Aorta (tissue), 5 donors: Measurements from ENCODE around the gene RPL35. TPM values are rescaled to one million over a fixed set of nuclear protein-coding genes. Genes with fewer than 3 reads are reported as not detected.
A peak's percentile ranks its signal among the peaks of the same experiment; 100 is the strongest.

Experiments used
- ATAC-seq: fragments of 200-7000 bp; cut with Tn5 transposase; one replicate; pipeline ENCODE4 v1.9.1; 2022; ENCODE audit warnings: moderate library complexity; ENCODE audit not compliant: low FRiP score
- DNase-seq, 2 donors: peaks; one replicate each; pipeline ENCODE4 v3.0.0-alpha.2; 2020
- H3K27ac ChIP-seq, 2 donors: one replicate each; pipeline ENCODE4 v1.5.1; 2013; ENCODE audit warnings: low read length in 2 of 2, mild to moderate bottlenecking in 2 of 2, moderate library complexity in 2 of 2, control low read depth in 1 of 2, inconsistent platforms in 1 of 2, low read depth in 1 of 2
- H3K27me3 ChIP-seq, 2 donors: one replicate each; pipeline ENCODE4 v1.6.1; 2013; ENCODE audit warnings: control low read depth in 1 of 2, low read length in 1 of 2, mild to moderate bottlenecking in 1 of 2, moderate library complexity in 1 of 2; ENCODE audit not compliant: insufficient read depth in 2 of 2, control insufficient read depth in 1 of 2
- H3K36me3 ChIP-seq, 2 donors: one replicate each; pipeline ENCODE4 v1.6.1; 2013; ENCODE audit warnings: control low read depth in 1 of 2, low read length in 1 of 2, mild to moderate bottlenecking in 1 of 2; ENCODE audit not compliant: insufficient read depth in 2 of 2, control insufficient read depth in 1 of 2
- H3K4me1 ChIP-seq, 2 donors: one replicate each; pipeline ENCODE4 v1.6.1; 2013; ENCODE audit warnings: low read length in 2 of 2, control low read depth in 1 of 2, mild to moderate bottlenecking in 1 of 2, moderate library complexity in 1 of 2; ENCODE audit not compliant: insufficient read depth in 2 of 2, control insufficient read depth in 1 of 2
- H3K4me3 ChIP-seq, 2 donors: one replicate each; pipeline ENCODE4 v1.5.1; 2013; ENCODE audit warnings: low read length in 2 of 2, control low read depth in 1 of 2, mild to moderate bottlenecking in 1 of 2
- H3K9me3 ChIP-seq: one replicate; pipeline ENCODE4 v1.6.1; 2013; ENCODE audit warnings: mild to moderate bottlenecking, low read length; ENCODE audit not compliant: control insufficient read depth
- WGBS, 2 donors: extraction: QIAGEN DNeasy Blood & Tissue Kit; methylation state at CpG; one replicate each; pipeline ENCODE4 v1.1.7; 2013; 5-methylcytosine and 5-hydroxymethylcytosine counted together
- intact Hi-C, 2 donors: fragments of 100-400 bp; cut with DNase I; formaldehyde crosslinking; loops; one replicate each; pipeline versions ENCODE4 v1.14.2 to v1.15.0; 2022
- polyA plus RNA-seq, 2 donors: library from polyadenylated mRNA; stranded (reverse); fragments of 200-250 nt; gene quantifications; one replicate each; pipeline ENCODE4 v1.2.3, GENCODE V29; 2013
- total RNA-seq, 2 donors: library from RNA; stranded (reverse); fragmentation: NEBNext Ultra II Directional; extraction: Animal tissue kit (Norgen Biotek cat#: 25700); gene quantifications; one replicate each; pipeline ENCODE4 v1.2.1, GENCODE V29; 2021
- donor health status: healthy with polysubstance abuse.
- donor health status: Bipolar disorder and iron deficiency.
- donor health status: DM: no; HTN: no; CAD: no.
- donor health status: DM: no; HTN: no; CAD: no.
- donor health status: DM: yes; HTN: yes; CAD: no.

RPL35 gene
- total and polyA plus RNA-seq, 4 donors = 806 to 6,282 (median 2,056) TPM

DNA sequence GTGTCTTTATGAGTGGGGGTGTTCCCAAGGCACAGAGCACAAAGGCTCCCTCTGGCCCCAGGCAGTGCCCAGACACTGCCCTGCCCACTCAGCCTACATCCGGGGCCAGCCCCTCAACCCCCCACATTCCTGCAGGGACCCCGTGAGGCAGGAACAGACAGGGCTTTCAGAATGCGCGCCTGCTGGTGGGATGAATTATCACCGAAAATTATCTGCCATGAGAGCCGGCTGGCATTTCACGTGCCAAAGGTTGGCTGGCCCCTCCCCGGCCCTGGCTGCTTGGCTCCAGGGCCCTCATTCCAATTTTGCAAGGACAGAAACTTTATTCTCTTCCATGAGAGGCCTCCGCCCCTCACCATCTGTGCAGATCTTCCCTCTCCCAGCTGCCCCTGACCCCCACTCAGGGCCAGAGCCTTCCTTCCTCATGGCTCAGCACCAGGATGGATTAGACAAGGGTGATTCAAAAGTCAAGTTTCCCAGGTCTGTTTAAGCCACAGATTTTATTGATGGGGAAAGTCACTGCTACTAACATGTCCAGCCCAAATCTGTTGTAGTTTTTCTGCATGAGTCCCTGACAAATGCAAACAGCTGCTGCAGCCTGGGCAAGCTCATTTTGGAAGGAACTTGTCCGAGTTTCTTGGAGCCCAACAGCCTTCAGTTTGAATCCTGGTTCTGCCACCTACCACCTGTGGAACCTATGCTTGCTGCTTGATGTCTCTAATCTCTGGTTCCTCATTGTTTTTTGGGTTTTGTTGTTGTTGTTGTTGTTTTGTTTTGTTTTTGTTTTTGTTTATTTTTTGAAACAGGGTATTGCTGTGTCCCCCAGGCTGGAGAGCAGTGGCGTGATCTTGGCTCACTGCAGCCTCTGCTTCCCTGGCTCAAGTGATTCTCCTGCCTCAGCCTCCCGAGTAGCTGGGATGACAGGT lies 40.8 kb downstream of the RPL35 start:
- H3K9me3 ChIP-seq = no peaks in the 10 kb centered on the region
- H3K4me1 ChIP-seq = no peaks in the 10 kb centered on the region
- WGBS, 2 donors = 71 to 74% methylated on average over 12 of the region's 12 CpGs
- no peak for ATAC-seq
- intact Hi-C loops = no loop called here
- no peaks in the 10 kb centered on the region for H3K27me3 ChIP-seq
- H3K4me3 ChIP-seq = no peak overlapping the region
- no peaks in the 10 kb centered on the region for H3K36me3 ChIP-seq
- no peak overlapping the region for H3K27ac ChIP-seq
- DNase-seq = peak in 1 of 2 donors; percentile 24

DNA sequence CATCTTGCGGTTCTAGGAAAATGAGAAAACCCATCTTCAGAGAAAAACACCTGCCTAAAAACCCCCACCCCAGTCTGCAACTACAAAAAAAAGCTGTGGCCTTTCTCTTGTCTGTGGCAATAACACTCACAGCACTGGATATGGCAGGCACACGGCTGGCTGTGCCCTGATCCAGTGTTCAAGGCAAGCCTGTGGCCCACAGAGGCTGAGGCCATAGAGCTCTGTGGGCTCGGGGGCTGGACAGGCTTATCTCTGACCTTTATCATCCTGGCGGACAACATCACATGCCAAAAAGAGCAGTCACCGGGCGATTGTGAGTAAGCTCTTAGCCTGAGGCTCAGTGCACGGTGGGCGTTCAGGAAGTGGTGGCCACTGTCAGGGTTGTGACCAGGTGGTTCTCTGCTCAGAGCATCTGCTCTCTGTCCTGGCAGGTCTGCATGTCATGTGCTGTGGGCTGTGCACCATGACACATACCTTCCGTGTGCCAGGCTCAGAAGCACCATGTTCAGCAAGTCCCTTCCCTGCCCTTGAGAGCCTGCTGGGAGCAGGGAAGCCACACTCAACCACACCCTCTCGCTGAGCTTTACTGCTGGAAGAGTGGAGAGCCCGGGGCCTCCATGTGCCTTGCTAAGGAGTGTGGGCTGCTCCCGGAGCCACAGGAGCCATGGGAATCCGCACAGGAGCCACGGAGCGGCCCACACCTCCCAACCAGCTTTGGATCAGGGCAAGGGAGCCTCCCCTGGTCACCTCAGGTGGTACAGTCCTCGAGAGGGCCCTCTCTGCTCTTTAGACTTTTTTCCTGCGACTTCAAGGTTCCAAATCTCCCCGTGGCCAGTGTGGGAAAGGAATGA lies 43.1 kb downstream of the RPL35 start:
- Histone ChIP-seq H3K4me1 (no peaks in the 10 kb centered on the region), H3K36me3 (no peaks in the 10 kb centered on the region), H3K27me3 (no peaks in the 10 kb centered on the region), H3K27ac (no peak overlapping the region), H3K9me3 (no peaks in the 10 kb centered on the region), H3K4me3 (no peak overlapping the region)
- 45 to 51% methylated on average over 18 of the region's 18 CpGs for WGBS, 2 donors
- ATAC-seq (peak; percentile 40), DNase-seq (peak in 1 of 2 donors; percentile 33)
- intact Hi-C loops = no loop called here

GRCh38 chr9:124815601-124816000 lies 46.2 kb downstream of the RPL35 start:
- Histone ChIP-seq H3K9me3 (no peaks in the 10 kb centered on the region), H3K27me3 (no peaks in the 10 kb centered on the region)
- WGBS, 2 donors = 88 to 91% methylated on average over 5 of the region's 5 CpGs

DNA sequence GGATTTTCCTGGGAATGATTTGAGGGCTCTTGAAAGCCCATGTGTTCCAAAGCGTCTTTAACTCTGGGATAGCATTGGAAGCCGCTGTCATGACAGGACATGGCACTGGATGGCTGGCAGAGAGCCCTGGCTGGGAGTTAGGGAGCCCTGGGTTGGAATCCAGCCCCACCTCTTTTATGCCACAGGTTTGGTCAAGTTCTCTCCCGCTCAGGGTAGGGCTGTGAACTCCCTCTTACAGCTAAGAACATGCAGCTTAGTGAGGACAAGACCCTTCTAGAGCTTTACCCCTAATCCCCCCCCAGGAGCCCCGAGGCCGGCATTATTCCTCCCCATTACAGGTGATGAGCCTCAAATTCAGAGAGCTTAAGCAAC lies 47.6 kb downstream of the RPL35 start:
- Histone ChIP-seq H3K4me1 (no peaks in the 10 kb centered on the region), H3K4me3 (no peak overlapping the region), H3K36me3 (no peaks in the 10 kb centered on the region), H3K27ac (no peak overlapping the region), H3K9me3 (no peaks in the 10 kb centered on the region), H3K27me3 (no peaks in the 10 kb centered on the region)
- DNase-seq (peak in 1 of 2 donors; percentile 18), ATAC-seq (no peak)
- whole genome bisulfite sequencing, 2 donors = 81 to 87% methylated on average over 5 of the region's 5 CpGs
- intact Hi-C loops = no loop called here

More at GRCh38 chr9:124815601-124816000, 46.2 kb downstream of the RPL35 start:
- H3K4me1 ChIP-seq = no peaks in the 10 kb centered on the region
- no peak overlapping the region for H3K4me3 ChIP-seq
- H3K27ac ChIP-seq = no peak overlapping the region
- ATAC-seq (no peak), DNase-seq (peak in 1 of 2 donors; percentile 24)
- intact Hi-C loops = no loop called here
- no peaks in the 10 kb centered on the region for H3K36me3 ChIP-seq

DNA sequence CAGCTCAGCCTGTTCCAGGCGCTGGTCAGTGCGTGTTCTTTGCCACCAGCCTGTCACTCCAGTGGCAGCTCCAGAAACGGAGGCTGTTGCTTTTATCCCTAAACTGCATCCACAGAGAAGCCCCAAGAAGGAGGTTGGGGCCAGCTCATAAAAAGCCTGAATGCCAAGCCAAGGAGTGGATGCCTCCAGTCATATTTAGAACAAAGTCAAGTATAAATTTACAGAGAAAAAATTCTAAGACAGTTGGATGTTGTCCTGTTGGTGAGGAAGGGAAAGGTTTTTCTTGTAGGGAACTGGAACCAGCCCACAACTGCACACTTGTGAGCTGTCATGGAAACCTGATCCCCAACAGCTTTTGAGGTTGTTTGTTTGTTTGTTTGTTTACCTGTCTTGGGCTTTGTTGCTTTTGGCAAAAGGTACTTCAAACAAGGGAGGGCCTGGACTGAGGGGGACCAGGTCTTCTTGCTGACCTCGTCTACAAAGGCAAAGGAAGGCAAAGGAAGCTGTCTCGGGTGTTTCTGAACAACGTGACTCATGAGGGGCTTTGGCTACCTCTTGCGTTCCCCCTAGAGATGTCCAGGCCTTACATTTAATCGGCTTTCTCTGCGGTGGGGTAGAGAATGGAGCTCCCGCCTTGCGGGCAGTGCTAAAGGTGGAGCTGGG lies 48.1 kb downstream of the RPL35 start:
- H3K27ac ChIP-seq = no peak overlapping the region
- no peaks in the 10 kb centered on the region for H3K4me1 ChIP-seq
- peak in 1 of 2 donors; percentile 17 for DNase-seq
- WGBS, 2 donors = 75 to 81% methylated on average over 11 of the region's 11 CpGs
- no peaks in the 10 kb centered on the region for H3K9me3 ChIP-seq
- intact Hi-C loops = no loop called here
- no peaks in the 10 kb centered on the region for H3K27me3 ChIP-seq
- no peak overlapping the region for H3K4me3 ChIP-seq
- no peaks in the 10 kb centered on the region for H3K36me3 ChIP-seq
- ATAC-seq = no peak

- Histone ChIP-seq H3K27me3 (no peaks in the 10 kb centered on the region), H3K4me3 (no peak overlapping the region), H3K4me1 (no peaks in the 10 kb centered on the region), H3K27ac (no peak overlapping the region), H3K9me3 (no peaks in the 10 kb centered on the region), H3K36me3 (no peaks in the 10 kb centered on the region)
- ATAC-seq = no peak
- intact Hi-C loops = no loop called here
- DNase-seq = no peak
- WGBS, 2 donors = 94 to 95% methylated on average over 7 of the region's 7 CpGs
Observed at GRCh38 chr9:124813041-124813440, 48.7 kb downstream of the RPL35 start.

- no peak for ATAC-seq
Observed at GRCh38 chr9:124812441-124812876, 49.3 kb downstream of the RPL35 start.

DNA sequence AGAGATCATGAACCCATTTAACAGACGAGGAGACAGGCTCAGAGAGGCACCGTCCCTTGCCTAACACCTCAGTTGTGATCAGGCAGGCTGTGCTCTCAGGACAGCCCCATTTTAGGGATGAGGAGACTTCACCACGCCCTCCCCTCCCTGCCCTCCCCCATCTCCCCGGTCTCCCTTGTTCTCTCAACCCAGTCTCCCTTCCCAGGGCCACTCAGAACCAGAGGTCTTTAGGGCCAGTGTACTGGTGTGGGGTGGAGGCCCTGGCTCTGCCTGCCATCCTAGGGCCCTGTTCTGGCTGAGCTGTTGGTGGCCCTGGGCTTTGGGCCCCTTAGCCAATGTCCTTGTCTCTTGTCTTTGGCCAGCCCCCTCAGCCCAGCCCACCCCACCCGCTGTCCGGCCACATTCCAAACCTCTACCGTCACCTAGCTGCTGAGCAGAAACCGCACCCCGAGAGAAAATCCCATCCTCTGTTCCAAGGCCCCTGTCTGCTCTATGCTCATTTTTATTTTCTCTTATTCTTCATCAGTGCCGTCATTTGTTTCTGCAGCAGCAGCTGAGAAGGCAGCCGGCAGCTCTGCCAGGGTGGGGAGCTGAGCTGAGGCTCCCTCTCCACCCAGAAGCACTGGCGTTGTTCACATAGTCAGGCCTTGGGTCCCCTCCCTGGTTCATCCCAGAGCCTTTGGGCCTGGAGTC lies 50.9 kb downstream of the RPL35 start:
- intact Hi-C loops = no loop called here

More at GRCh38 chr9:124812441-124812876, 49.3 kb downstream of the RPL35 start:
- no peak overlapping the region for H3K4me3 ChIP-seq
- H3K27ac ChIP-seq = no peak overlapping the region
- DNase-seq = peak; percentile 66 to 83
- no peaks in the 10 kb centered on the region for H3K27me3 ChIP-seq
- no peaks in the 10 kb centered on the region for H3K36me3 ChIP-seq
- 65 to 74% methylated on average over 6 of the region's 6 CpGs for WGBS, 2 donors
- no peaks in the 10 kb centered on the region for H3K4me1 ChIP-seq
- intact Hi-C loops = no loop called here
- H3K9me3 ChIP-seq = no peaks in the 10 kb centered on the region

More for the DNA sequence above, 50.9 kb downstream of the RPL35 start:
- Histone ChIP-seq H3K4me3 (no peak overlapping the region), H3K27me3 (no peaks in the 10 kb centered on the region), H3K36me3 (no peaks in the 10 kb centered on the region), H3K9me3 (no peaks in the 10 kb centered on the region), H3K4me1 (no peaks in the 10 kb centered on the region), H3K27ac (no peak overlapping the region)
- no peak for DNase-seq
- ATAC-seq = no peak
- WGBS, 2 donors = 55 to 57% methylated on average over 12 of the region's 12 CpGs
